Liver (tissue), 9 donors: ENCODE data around the gene ULBP3. TPM values are rescaled to one million over a fixed set of nuclear protein-coding genes. Genes with fewer than 3 reads are reported as not detected.

Experiments used
- DNase-seq: peaks from one replicate; pipeline ENCODE4 v3.0.0-alpha.2; 2017; ENCODE audit warnings: low spot score
- H3K27ac ChIP-seq, 2 donors: one replicate each; pipeline ENCODE4 v1.7.0; 2013; ENCODE audit warnings: inconsistent platforms in 2 of 2, low read length in 2 of 2, control low read depth in 1 of 2, low read depth in 1 of 2, mild to moderate bottlenecking in 1 of 2
- H3K27me3 ChIP-seq, 4 donors: one replicate each; pipeline versions ENCODE4 v1.6.1 to v1.7.0; 2013; ENCODE audit warnings: low read length in 3 of 4, inconsistent platforms in 1 of 4, mild to moderate bottlenecking in 1 of 4, moderate library complexity in 1 of 4; ENCODE audit not compliant: control insufficient read depth in 4 of 4, insufficient read depth in 4 of 4
- H3K36me3 ChIP-seq, 4 donors: one replicate each; pipeline versions ENCODE4 v1.6.1 to v1.7.0; 2013; ENCODE audit warnings: low read length in 3 of 4, mild to moderate bottlenecking in 3 of 4, low read depth in 1 of 4, moderate library complexity in 1 of 4; ENCODE audit not compliant: control insufficient read depth in 4 of 4, insufficient read depth in 3 of 4
- H3K4me1 ChIP-seq, 4 donors: one replicate each; pipeline versions ENCODE4 v1.6.1 to v1.7.0; 2013; ENCODE audit warnings: low read length in 3 of 4, mild to moderate bottlenecking in 3 of 4, moderate library complexity in 1 of 4; ENCODE audit not compliant: control insufficient read depth in 4 of 4, insufficient read depth in 4 of 4
- H3K4me3 ChIP-seq, 3 donors: one replicate each; pipeline versions ENCODE4 v1.6.1 to v1.7.0; 2013; ENCODE audit warnings: low read length in 3 of 3, control low read depth in 1 of 3, low read depth in 1 of 3, mild to moderate bottlenecking in 1 of 3
- H3K9ac ChIP-seq, 2 donors: one replicate each; pipeline ENCODE4 v1.7.0; 2013; ENCODE audit warnings: low read length in 2 of 2, mild to moderate bottlenecking in 2 of 2, moderate library complexity in 2 of 2, control low read depth in 1 of 2, low read depth in 1 of 2
- H3K9me3 ChIP-seq, 4 donors: one replicate each; pipeline versions ENCODE4 v1.6.1 to v1.7.0; 2013; ENCODE audit warnings: low read length in 3 of 4; ENCODE audit not compliant: control insufficient read depth in 4 of 4
- EGR1 ChIP-seq, 2 donors: IDR thresholded peaks; 2 replicates each; pipeline ENCODE4 v1.6.1; 2016 to 2018; ENCODE audit warnings: antibody characterized with exemption in 2 of 2, low read depth in 2 of 2
- FOXA1 ChIP-seq: IDR thresholded peaks from 2 replicates; pipeline ENCODE4 v1.6.1; 2016; ENCODE audit warnings: antibody characterized with exemption
- FOXA2 ChIP-seq: IDR thresholded peaks from 2 replicates; pipeline ENCODE4 v1.6.1; 2016; ENCODE audit warnings: antibody characterized with exemption
- GABPA ChIP-seq, 2 donors: IDR thresholded peaks in 1 of 2; conservative IDR thresholded peaks in 1 of 2; 2 replicates each; pipeline ENCODE4 v1.6.1; 2016; ENCODE audit warnings: antibody characterized with exemption in 2 of 2, mild to moderate bottlenecking in 1 of 2, moderate library complexity in 1 of 2
- HNF4A ChIP-seq, 2 donors: conservative IDR thresholded peaks; 2 replicates each; pipeline ENCODE4 v1.6.1; 2016; ENCODE audit warnings: antibody characterized with exemption in 2 of 2, mild to moderate bottlenecking in 2 of 2
- HNF4G ChIP-seq: IDR thresholded peaks from 2 replicates; pipeline ENCODE4 v1.6.1; 2016; ENCODE audit warnings: antibody characterized with exemption
- JUND ChIP-seq, 2 donors: IDR thresholded peaks; 2 replicates each; pipeline ENCODE4 v1.6.1; 2016; ENCODE audit warnings: antibody characterized with exemption in 2 of 2
- NR2F2 ChIP-seq: IDR thresholded peaks from 2 replicates; pipeline ENCODE4 v1.6.1; 2016; ENCODE audit warnings: antibody characterized with exemption
- RAD21 ChIP-seq, 2 donors: IDR thresholded peaks; 2 replicates each; pipeline ENCODE4 v1.6.1; 2016; ENCODE audit warnings: antibody characterized with exemption in 2 of 2, mild to moderate bottlenecking in 2 of 2
- RXRA ChIP-seq, 2 donors: IDR thresholded peaks; 2 replicates each; pipeline ENCODE4 v1.6.1; 2017 to 2018; ENCODE audit warnings: antibody characterized with exemption in 2 of 2, mild to moderate bottlenecking in 1 of 2
- SP1 ChIP-seq: IDR thresholded peaks from 2 replicates; pipeline ENCODE4 v1.6.1; 2018; ENCODE audit warnings: antibody characterized with exemption, mild to moderate bottlenecking
- TAF1 ChIP-seq: conservative IDR thresholded peaks from 2 replicates; pipeline ENCODE4 v1.6.1; 2016; ENCODE audit warnings: antibody characterized with exemption, mild to moderate bottlenecking
- YY1 ChIP-seq: IDR thresholded peaks from 2 replicates; pipeline ENCODE4 v1.6.1; 2016; ENCODE audit warnings: antibody characterized with exemption, mild to moderate bottlenecking
- WGBS: extraction: QIAGEN DNeasy Blood & Tissue Kit; methylation state at CpG from one replicate; pipeline ENCODE4 v1.1.7; 2013; 5-methylcytosine and 5-hydroxymethylcytosine counted together
- polyA plus RNA-seq, 2 donors: library from polyadenylated mRNA; stranded (reverse) in 1 of 2; unstranded in 1 of 2; fragments of 200-250 nt in 1 of 2; fragments of >200 nt in 1 of 2; fragmentation: Nextera tagmentation in 1 of 2; extraction: Ambion mirVana in 1 of 2; gene quantifications; one replicate each; pipeline versions ENCODE4 v1.2.1 to v1.2.3, GENCODE V29; 2013 to 2015
- total RNA-seq, 2 donors: library from RNA; depleted of rRNA; stranded (reverse); fragments of >200 nt; gene quantifications; one replicate each; pipeline ENCODE4 v1.2.3, GENCODE V29; 2014
- TF ChIP-seq, protein P1 (sequence below): IDR thresholded peaks from 2 replicates; pipeline ENCODE4 v1.6.1; 2016; ENCODE audit warnings: antibody characterized with exemption, mild to moderate bottlenecking
- TF ChIP-seq, protein P2 (sequence below): IDR thresholded peaks from 2 replicates; pipeline ENCODE4 v1.6.1; 2016; ENCODE audit warnings: antibody characterized with exemption
- TF ChIP-seq, protein P3 (sequence below): IDR thresholded peaks from 2 replicates; pipeline ENCODE4 v1.6.1; 2016; ENCODE audit warnings: antibody characterized with exemption
- TF ChIP-seq, protein P4 (sequence below): IDR thresholded peaks from 2 replicates; pipeline ENCODE4 v1.6.1; 2016; ENCODE audit warnings: antibody characterized with exemption
- TF ChIP-seq, protein P5 (sequence below): fragments of 150-350 bp; IDR thresholded peaks from 2 replicates; pipeline ENCODE4 v1.5.1; 2017; ENCODE audit warnings: improper control_type of control experiment, low read depth, low read length; ENCODE audit not compliant: missing input control
- donor health status: healthy.
- donor health status: healthy.
- donor health status: healthy.
- donor health status: healthy.
- donor health status: healthy.

ULBP3 gene
- total and polyA plus RNA-seq, 4 donors = 0.88 to 2.3 (median 0.92) TPM; not detected in 1

DNA sequence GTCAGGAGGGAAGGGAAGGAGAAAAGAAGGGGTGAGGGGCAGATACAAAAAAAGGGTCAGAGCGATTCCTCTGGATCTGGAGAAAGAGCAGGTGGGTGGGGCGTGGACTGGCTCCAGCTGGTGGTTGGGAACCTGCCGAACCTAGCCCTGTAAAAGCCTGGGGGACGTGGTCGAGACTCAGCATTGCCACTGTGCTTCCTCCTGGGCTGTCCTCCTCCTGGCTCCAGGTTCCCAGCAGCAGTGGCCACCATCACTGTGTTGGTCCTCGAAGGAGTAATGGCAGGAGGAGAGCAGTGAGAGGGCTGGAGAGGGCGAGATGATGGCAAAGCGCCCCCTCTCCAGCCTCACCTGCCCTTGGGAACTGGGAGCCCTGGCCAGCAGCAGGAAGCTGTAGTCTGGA, 40.1 kb downstream of the ULBP3 start:
- 74% methylated on average over 8 of the region's 8 CpGs for WGBS
- no peaks in the 10 kb centered on the region for H3K9me3 ChIP-seq
- H3K27me3 ChIP-seq = peaks cover 0 to 10% (median 2%) of the 10 kb centered on the region in 4 donors
- H3K4me1 ChIP-seq = peaks cover 0 to 9% (median 5%) of the 10 kb centered on the region in 4 donors
- no peak for TF ChIP-seq RXRA (IDR thresholded peaks at IDR 0.05)
- TF ChIP-seq, protein P1, sequence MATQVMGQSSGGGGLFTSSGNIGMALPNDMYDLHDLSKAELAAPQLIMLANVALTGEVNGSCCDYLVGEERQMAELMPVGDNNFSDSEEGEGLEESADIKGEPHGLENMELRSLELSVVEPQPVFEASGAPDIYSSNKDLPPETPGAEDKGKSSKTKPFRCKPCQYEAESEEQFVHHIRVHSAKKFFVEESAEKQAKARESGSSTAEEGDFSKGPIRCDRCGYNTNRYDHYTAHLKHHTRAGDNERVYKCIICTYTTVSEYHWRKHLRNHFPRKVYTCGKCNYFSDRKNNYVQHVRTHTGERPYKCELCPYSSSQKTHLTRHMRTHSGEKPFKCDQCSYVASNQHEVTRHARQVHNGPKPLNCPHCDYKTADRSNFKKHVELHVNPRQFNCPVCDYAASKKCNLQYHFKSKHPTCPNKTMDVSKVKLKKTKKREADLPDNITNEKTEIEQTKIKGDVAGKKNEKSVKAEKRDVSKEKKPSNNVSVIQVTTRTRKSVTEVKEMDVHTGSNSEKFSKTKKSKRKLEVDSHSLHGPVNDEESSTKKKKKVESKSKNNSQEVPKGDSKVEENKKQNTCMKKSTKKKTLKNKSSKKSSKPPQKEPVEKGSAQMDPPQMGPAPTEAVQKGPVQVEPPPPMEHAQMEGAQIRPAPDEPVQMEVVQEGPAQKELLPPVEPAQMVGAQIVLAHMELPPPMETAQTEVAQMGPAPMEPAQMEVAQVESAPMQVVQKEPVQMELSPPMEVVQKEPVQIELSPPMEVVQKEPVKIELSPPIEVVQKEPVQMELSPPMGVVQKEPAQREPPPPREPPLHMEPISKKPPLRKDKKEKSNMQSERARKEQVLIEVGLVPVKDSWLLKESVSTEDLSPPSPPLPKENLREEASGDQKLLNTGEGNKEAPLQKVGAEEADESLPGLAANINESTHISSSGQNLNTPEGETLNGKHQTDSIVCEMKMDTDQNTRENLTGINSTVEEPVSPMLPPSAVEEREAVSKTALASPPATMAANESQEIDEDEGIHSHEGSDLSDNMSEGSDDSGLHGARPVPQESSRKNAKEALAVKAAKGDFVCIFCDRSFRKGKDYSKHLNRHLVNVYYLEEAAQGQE = no peak
- TF ChIP-seq YY1 = no peak
- TF ChIP-seq HNF4G = no peak
- TF ChIP-seq, protein P2, sequence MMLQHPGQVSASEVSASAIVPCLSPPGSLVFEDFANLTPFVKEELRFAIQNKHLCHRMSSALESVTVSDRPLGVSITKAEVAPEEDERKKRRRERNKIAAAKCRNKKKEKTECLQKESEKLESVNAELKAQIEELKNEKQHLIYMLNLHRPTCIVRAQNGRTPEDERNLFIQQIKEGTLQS = no peak
- TF ChIP-seq FOXA1 = no peak
- TF ChIP-seq, protein P3, sequence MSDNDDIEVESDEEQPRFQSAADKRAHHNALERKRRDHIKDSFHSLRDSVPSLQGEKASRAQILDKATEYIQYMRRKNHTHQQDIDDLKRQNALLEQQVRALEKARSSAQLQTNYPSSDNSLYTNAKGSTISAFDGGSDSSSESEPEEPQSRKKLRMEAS = no peak
- no peak for TF ChIP-seq EGR1 (IDR thresholded peaks at IDR 0.05; ENCODE audit: low read depth in 2 of 2)
- H3K9ac ChIP-seq = no peak overlapping the region
- no peak overlapping the region for H3K27ac ChIP-seq
- DNase-seq = no peak
- no peaks in the 10 kb centered on the region for H3K36me3 ChIP-seq
- H3K4me3 ChIP-seq = no peak overlapping the region

DNA sequence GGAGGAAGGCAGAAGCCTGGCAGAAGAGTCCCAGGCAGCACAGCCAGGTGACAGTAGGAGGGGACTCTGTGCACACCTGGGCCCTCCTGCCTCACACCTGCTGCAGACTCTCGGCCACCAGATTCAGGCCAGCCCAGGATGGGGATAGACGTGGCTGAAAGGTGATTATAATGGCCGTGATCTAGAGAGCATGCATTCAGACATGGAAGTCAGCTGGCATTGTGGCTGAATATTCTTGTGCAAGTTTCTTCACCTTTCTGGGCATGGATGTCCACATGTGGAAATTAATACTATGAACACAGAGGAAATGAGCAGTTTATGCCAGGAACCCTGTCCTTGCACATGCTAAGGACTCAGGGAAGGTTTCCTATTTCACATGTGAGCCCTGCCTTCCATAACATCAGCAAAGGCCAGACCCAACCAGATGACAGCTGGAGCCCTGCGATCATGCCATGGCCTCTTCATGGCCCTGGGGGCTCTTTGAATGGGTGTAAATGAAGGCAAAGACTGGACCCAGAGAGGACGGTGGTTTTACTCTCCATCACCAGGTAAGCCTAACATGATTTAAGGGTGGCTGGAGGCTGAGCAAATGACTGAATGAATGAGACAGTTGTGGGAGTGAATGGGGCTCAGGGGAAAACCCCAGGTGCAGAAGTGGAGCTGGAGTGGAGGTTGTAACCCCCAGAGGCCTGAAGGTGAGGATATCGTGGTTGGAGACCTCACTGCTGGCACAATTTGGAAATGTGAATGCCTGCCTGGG, 40.9 kb downstream of the ULBP3 start:
- no peak overlapping the region for H3K4me3 ChIP-seq
- no peak for TF ChIP-seq GABPA (IDR thresholded peaks at IDR 0.05 in 1 of 2, conservative IDR thresholded peaks at IDR 0.05 in 1 of 2)
- no peak for TF ChIP-seq RXRA (IDR thresholded peaks at IDR 0.05)
- TF ChIP-seq RAD21 (IDR thresholded peaks at IDR 0.05) = no peak
- TF ChIP-seq HNF4G = no peak
- TF ChIP-seq, protein P2 = no peak
- TF ChIP-seq, protein P1 = no peak
- TF ChIP-seq NR2F2 = no peak
- TF ChIP-seq, protein P4, sequence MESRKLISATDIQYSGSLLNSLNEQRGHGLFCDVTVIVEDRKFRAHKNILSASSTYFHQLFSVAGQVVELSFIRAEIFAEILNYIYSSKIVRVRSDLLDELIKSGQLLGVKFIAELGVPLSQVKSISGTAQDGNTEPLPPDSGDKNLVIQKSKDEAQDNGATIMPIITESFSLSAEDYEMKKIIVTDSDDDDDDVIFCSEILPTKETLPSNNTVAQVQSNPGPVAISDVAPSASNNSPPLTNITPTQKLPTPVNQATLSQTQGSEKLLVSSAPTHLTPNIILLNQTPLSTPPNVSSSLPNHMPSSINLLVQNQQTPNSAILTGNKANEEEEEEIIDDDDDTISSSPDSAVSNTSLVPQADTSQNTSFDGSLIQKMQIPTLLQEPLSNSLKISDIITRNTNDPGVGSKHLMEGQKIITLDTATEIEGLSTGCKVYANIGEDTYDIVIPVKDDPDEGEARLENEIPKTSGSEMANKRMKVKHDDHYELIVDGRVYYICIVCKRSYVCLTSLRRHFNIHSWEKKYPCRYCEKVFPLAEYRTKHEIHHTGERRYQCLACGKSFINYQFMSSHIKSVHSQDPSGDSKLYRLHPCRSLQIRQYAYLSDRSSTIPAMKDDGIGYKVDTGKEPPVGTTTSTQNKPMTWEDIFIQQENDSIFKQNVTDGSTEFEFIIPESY = no peak
- no peak for TF ChIP-seq JUND (IDR thresholded peaks at IDR 0.05)
- TF ChIP-seq FOXA2 = no peak
- TF ChIP-seq YY1 = no peak
- TF ChIP-seq FOXA1 = no peak
- no peak for TF ChIP-seq SP1
- TF ChIP-seq EGR1 (IDR thresholded peaks at IDR 0.05; ENCODE audit: low read depth in 2 of 2) = no peak
- TF ChIP-seq, protein P5, sequence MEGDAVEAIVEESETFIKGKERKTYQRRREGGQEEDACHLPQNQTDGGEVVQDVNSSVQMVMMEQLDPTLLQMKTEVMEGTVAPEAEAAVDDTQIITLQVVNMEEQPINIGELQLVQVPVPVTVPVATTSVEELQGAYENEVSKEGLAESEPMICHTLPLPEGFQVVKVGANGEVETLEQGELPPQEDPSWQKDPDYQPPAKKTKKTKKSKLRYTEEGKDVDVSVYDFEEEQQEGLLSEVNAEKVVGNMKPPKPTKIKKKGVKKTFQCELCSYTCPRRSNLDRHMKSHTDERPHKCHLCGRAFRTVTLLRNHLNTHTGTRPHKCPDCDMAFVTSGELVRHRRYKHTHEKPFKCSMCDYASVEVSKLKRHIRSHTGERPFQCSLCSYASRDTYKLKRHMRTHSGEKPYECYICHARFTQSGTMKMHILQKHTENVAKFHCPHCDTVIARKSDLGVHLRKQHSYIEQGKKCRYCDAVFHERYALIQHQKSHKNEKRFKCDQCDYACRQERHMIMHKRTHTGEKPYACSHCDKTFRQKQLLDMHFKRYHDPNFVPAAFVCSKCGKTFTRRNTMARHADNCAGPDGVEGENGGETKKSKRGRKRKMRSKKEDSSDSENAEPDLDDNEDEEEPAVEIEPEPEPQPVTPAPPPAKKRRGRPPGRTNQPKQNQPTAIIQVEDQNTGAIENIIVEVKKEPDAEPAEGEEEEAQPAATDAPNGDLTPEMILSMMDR = no peak
- TF ChIP-seq, protein P3 = no peak
- TF ChIP-seq HNF4A (conservative IDR thresholded peaks at IDR 0.05) = no peak
- no peak for TF ChIP-seq TAF1

More for the DNA sequence above, 40.9 kb downstream of the ULBP3 start:
- no peak overlapping the region for H3K9ac ChIP-seq
- H3K36me3 ChIP-seq = no peaks in the 10 kb centered on the region
- WGBS = 87% methylated on average over 6 of the region's 6 CpGs
- peaks cover 0 to 9% (median 5%) of the 10 kb centered on the region in 4 donors for H3K4me1 ChIP-seq
- DNase-seq = no peak
- no peaks in the 10 kb centered on the region for H3K9me3 ChIP-seq
- no peak overlapping the region for H3K27ac ChIP-seq
- peaks cover 0 to 10% (median 2%) of the 10 kb centered on the region in 4 donors for H3K27me3 ChIP-seq
